ENCODE measurements around the gene KCNJ13. TPM values are rescaled to one million over a fixed set of nuclear protein-coding genes. Genes with fewer than 3 reads are reported as not detected.

KCNJ13 gene
- total RNA-seq, 1 experiment from 2014 or later: not detected

GRCh38 chr2:232791518-232791917 is 15.2 kb upstream of the KCNJ13 start:
- ATAC-seq (no peak), DNase-seq (ENCODE audit: low read depth, low spot score) (no peak)
- no peak for TF ChIP-seq SP1 (IDR thresholded peaks at IDR 0.05; ENCODE audit: low read depth)
- no peak for TF ChIP-seq POLR2AphosphoS5 (IDR thresholded peaks at IDR 0.05; ENCODE audit: low read depth, low read length)
- TF ChIP-seq FOSL1 (IDR thresholded peaks at IDR 0.05; ENCODE audit: low read depth): no peak
- no peak for TF ChIP-seq CTCF (IDR thresholded peaks at IDR 0.05 in 2 of 3, conservative IDR thresholded peaks at IDR 0.05 in 1 of 3; ENCODE audit: borderline replicate concordance in 1 of 3, insufficient read depth in 1 of 3, low read depth in 2 of 3, low read length in 2 of 3)
- no peak for TF ChIP-seq SRF (IDR thresholded peaks at IDR 0.05; ENCODE audit: low read depth)
- TF ChIP-seq CEBPB (IDR thresholded peaks at IDR 0.05; ENCODE audit: low read depth): no peak
- TF ChIP-seq ATF3 (IDR thresholded peaks at IDR 0.05): no peak
- no peak for TF ChIP-seq ELF1 (IDR thresholded peaks at IDR 0.05; ENCODE audit: borderline replicate concordance, low read depth)
- TF ChIP-seq EZH2phosphoT487 (IDR thresholded peaks at IDR 0.05; ENCODE audit: borderline replicate concordance): no peak
- TF ChIP-seq RAD21 (IDR thresholded peaks at IDR 0.05; ENCODE audit: low read depth): no peak
- TF ChIP-seq SIN3A (IDR thresholded peaks at IDR 0.05; ENCODE audit: low read depth): no peak
- TF ChIP-seq ZBTB33 (IDR thresholded peaks at IDR 0.05; ENCODE audit: extremely low read depth, insufficient replicate concordance, low read length): no peak
- TF ChIP-seq JUND (IDR thresholded peaks at IDR 0.05): no peak
- TF ChIP-seq MAX (IDR thresholded peaks at IDR 0.05): no peak
- no peak for TF ChIP-seq ZNF274 (IDR thresholded peaks at IDR 0.05; ENCODE audit: low read depth, low read length)
- TF ChIP-seq CBX3 (IDR thresholded peaks at IDR 0.05; ENCODE audit: low read depth): no peak
- no peak for TF ChIP-seq EZH2 (IDR thresholded peaks at IDR 0.05)
- ChIA-PET CTCF (no interaction called here), RAD21 (ENCODE audit: low non-redundant PET in 1 of 2, low total read pairs in 2 of 2, uncharacterized antibody in 2 of 2, unreplicated experiment in 2 of 2) (no interaction called here), POLR2A (no interaction called here)
- Histone ChIP-seq H3K4me3 (replicated peaks in 1 of 2; ENCODE audit: low read depth in 1 of 2, low read length in 2 of 2) (no peak overlapping the region), H2AFZ (ENCODE audit: low read depth, low read length, poor library complexity, severe bottlenecking) (no peak overlapping the region), H3K27me3 (ENCODE audit: insufficient read depth, low read length) (no peaks in the 10 kb centered on the region), H4K20me1 (ENCODE audit: insufficient read depth) (no peaks in the 10 kb centered on the region), H3K9me2 (ENCODE audit: insufficient read depth) (no peaks in the 10 kb centered on the region), H3K9me3 (ENCODE audit: control insufficient read depth in 1 of 2, insufficient read depth in 1 of 2, low read depth in 1 of 2, low read length in 2 of 2) (no peaks in the 10 kb centered on the region), H3K4me1 (ENCODE audit: control insufficient read depth in 1 of 2, insufficient read depth in 2 of 2, low read length in 2 of 2) (no peaks in the 10 kb centered on the region), H3K4me2 (ENCODE audit: low read length) (no peak overlapping the region), H3K79me2 (ENCODE audit: insufficient read depth, low read length) (no peaks in the 10 kb centered on the region), H3K9ac (ENCODE audit: low read length) (no peak overlapping the region), H3K36me3 (ENCODE audit: control insufficient read depth in 1 of 2, insufficient read depth in 2 of 2, low read length in 2 of 2) (peaks cover 21 to 44% of the 10 kb centered on the region in 2 experiments), H3K27ac (ENCODE audit: low read depth, low read length) (no peak overlapping the region)
- intact Hi-C loops (cut with micrococcal nuclease): no loop called here
- BruUV-seq (replicated peaks): no TSS peak
